Activated CD4-positive, alpha-beta T cell treated with anti-CD3 and anti-CD28 coated beads, Interleukin-2, amount 10 ng/mL, durations not matched to agents 24 days and 14 days (primary cell): ENCODE results near the gene WDR70. TPM values are rescaled to one million over a fixed set of nuclear protein-coding genes. Genes with fewer than 3 reads are reported as not detected.

Experiments used
- DNase-seq: peaks from one replicate; pipeline ENCODE4 v3.0.0; 2022
- H3K27ac Mint-ChIP-seq: one replicate; pipeline ENCODE4 v1.8.0; 2022; ENCODE audit warnings: mild to moderate bottlenecking, mixed read lengths
- H3K27me3 Mint-ChIP-seq: one replicate; pipeline ENCODE4 v1.8.0; 2022; ENCODE audit warnings: mixed read lengths
- H3K36me3 Mint-ChIP-seq: one replicate; pipeline ENCODE4 v1.8.0; 2022; ENCODE audit warnings: low read depth, mild to moderate bottlenecking, mixed read lengths
- H3K4me1 Mint-ChIP-seq: one replicate; pipeline ENCODE4 v1.8.0; 2021; ENCODE audit warnings: mixed read lengths
- H3K4me3 Mint-ChIP-seq: one replicate; pipeline ENCODE4 v1.8.0; 2022; ENCODE audit warnings: mild to moderate bottlenecking, moderate library complexity, mixed read lengths
- H3K9me3 Mint-ChIP-seq: one replicate; pipeline ENCODE4 v1.8.0; 2021; ENCODE audit warnings: mixed read lengths
- intact Hi-C: fragments of 100-400 bp; cut with micrococcal nuclease; formaldehyde crosslinking; loops from one replicate; pipeline ENCODE4 v1.15.1; 2023
- total RNA-seq: library from RNA; stranded (reverse); gene quantifications from 2 replicates; pipeline ENCODE4 v1.2.3, GENCODE V29; 2022

WDR70 gene
- total RNA-seq, 1 donor from 2014 or later = 48.9 TPM

- H3K4me3 Mint-ChIP-seq = no peak overlapping the region
These were observed 173.9 kb downstream of the WDR70 start for GRCh38 chr5:37552770-37553719.

GRCh38 chr5:37553720-37554404 lies 174.7 kb downstream of the WDR70 start:
- Mint-ChIP-seq H3K9me3 (peaks cover 8% of the 10 kb centered on the region), H3K36me3 (peaks cover 2% of the 10 kb centered on the region), H3K4me1 (peaks cover 4% of the 10 kb centered on the region), H3K27ac (no peak overlapping the region), H3K4me3 (no peak overlapping the region), H3K27me3 (no peaks in the 10 kb centered on the region)
- intact Hi-C loops = no loop called here
- DNase-seq = no peak

More at GRCh38 chr5:37552770-37553719, 173.9 kb downstream of the WDR70 start:
- Mint-ChIP-seq H3K36me3 (peaks cover 2% of the 10 kb centered on the region), H3K27me3 (no peaks in the 10 kb centered on the region), H3K27ac (no peak overlapping the region), H3K4me1 (peaks cover 4% of the 10 kb centered on the region), H3K9me3 (peaks cover 12% of the 10 kb centered on the region)
- DNase-seq = no peak
- intact Hi-C loops = no loop called here

- peaks cover 2% of the 10 kb centered on the region for H3K36me3 Mint-ChIP-seq
- H3K4me3 Mint-ChIP-seq = no peak overlapping the region
- intact Hi-C loops = no loop called here
- H3K9me3 Mint-ChIP-seq = peaks cover 6% of the 10 kb centered on the region
- no peak for DNase-seq
- H3K27ac Mint-ChIP-seq = no peak overlapping the region
- H3K4me1 Mint-ChIP-seq = peaks cover 4% of the 10 kb centered on the region
- no peaks in the 10 kb centered on the region for H3K27me3 Mint-ChIP-seq
These were observed 175.3 kb downstream of the WDR70 start for GRCh38 chr5:37554405-37554739.

- H3K4me3 Mint-ChIP-seq = no peak overlapping the region
These were observed 175.8 kb downstream of the WDR70 start for GRCh38 chr5:37554938-37555337.

DNA sequence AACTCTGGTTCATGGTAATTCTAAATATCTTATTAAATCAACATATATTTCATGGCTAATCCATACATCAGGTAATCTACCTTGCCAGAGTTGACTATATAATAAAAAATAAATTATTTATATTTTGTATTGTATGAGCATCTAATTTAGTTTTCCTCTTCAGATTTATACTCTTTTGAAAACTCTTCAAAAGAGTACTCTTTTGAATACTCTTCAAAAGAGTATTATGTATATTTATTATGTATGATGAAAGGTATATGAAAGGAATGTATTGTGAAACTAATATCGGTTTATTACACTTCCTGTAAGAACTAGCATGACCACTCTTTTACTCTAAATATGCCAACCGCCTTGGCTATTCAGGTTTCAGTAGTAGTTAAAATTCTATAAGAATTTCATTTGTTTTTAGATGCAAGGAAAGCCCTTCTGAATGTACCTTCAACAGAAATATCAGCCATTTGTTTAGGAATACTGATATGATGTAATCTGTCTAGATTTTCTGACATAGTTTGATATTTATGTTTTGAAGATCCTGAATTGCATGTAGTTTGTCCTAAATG lies 178.7 kb downstream of the WDR70 start:
- no peak for DNase-seq
- H3K27me3 Mint-ChIP-seq = no peaks in the 10 kb centered on the region
- H3K36me3 Mint-ChIP-seq = peaks cover 2% of the 10 kb centered on the region
- H3K4me1 Mint-ChIP-seq = no peaks in the 10 kb centered on the region
- peaks cover 3% of the 10 kb centered on the region for H3K9me3 Mint-ChIP-seq
- no peak overlapping the region for H3K27ac Mint-ChIP-seq
- intact Hi-C loops = no loop called here
- no peak overlapping the region for H3K4me3 Mint-ChIP-seq

More at GRCh38 chr5:37554938-37555337, 175.8 kb downstream of the WDR70 start:
- DNase-seq = no peak
- Mint-ChIP-seq H3K27ac (no peak overlapping the region), H3K36me3 (peaks cover 2% of the 10 kb centered on the region), H3K4me1 (peaks cover 4% of the 10 kb centered on the region), H3K9me3 (peaks cover 6% of the 10 kb centered on the region), H3K27me3 (no peaks in the 10 kb centered on the region)
- intact Hi-C loops = loop anchor here (1.0 kb wide), 1 partner anchor 142 kb away; no protein-coding TSS in a partner anchor

DNA sequence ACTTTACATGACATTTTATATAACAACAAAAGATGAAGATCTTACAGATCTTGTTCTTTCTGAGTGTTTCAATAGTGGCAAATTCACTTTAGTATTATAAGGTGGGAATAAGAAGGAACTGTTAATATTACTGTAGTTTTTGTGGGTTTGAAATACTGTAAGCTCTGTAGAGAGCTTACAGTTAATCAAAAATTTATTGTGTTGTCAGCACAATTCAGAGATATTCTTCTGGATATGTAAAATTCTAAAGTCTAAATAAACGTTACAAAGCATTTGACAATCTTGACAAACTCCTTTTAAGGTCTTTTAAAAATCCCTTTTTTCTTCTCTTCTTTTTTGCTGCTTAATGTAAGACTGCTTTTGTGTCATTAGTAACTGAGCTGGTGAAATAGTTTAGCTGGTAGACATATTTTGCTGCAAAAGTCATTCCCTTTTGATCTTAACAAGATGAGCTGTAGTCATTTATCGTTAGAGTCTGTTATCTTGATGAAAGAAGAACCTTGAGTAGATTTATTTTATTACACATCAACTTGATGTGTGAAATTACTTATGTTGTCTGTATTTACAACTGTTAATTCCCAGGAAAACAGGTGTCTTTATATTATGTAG lies 186.0 kb downstream of the WDR70 start:
- intact Hi-C loops = no loop called here
- H3K4me3 Mint-ChIP-seq = no peak overlapping the region
- H3K9me3 Mint-ChIP-seq = no peaks in the 10 kb centered on the region
- no peak for DNase-seq
- H3K36me3 Mint-ChIP-seq = no peaks in the 10 kb centered on the region
- no peaks in the 10 kb centered on the region for H3K27me3 Mint-ChIP-seq
- no peaks in the 10 kb centered on the region for H3K4me1 Mint-ChIP-seq
- H3K27ac Mint-ChIP-seq = no peak overlapping the region

- no peaks in the 10 kb centered on the region for H3K4me1 Mint-ChIP-seq
- intact Hi-C loops = no loop called here
- H3K9me3 Mint-ChIP-seq = no peaks in the 10 kb centered on the region
- H3K4me3 Mint-ChIP-seq = no peak overlapping the region
- no peaks in the 10 kb centered on the region for H3K27me3 Mint-ChIP-seq
- no peaks in the 10 kb centered on the region for H3K36me3 Mint-ChIP-seq
- DNase-seq = no peak
- H3K27ac Mint-ChIP-seq = no peak overlapping the region
These were observed 188.4 kb downstream of the WDR70 start for GRCh38 chr5:37567566-37567965.

DNA sequence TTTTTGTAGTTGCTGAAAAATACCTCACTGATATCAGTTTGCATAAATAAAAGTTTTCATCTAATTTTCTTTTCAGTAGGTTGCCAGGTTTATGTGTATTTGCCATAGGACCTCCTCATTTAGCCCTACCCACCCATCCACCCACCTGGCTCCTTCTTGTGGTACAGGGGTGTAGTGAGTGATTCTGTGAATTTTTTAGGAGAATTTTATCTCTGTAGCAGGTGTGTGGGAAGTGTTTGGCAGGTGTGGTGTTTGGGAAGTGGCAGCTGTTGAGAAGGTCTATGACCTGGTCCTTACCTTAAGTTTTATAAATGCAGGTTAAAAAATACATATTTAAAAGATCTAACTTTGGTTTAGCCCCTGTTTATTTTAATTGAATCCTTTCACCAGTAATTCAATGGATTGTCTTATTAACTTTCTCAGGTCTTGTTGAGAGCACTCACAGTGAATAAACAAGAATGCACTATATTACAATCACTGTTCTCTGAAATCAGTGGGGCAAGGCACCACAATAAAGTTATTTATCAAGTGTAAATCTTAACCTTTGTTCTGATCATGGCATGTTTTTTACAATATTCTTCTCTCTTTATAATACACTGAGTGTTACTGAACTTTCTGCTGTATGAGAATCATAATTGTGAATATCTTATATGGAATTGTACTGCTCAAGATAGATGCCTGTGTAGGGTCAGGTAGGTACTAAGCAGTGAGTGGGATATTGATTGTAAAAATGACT lies 189.1 kb downstream of the WDR70 start:
- Mint-ChIP-seq H3K36me3 (no peaks in the 10 kb centered on the region), H3K9me3 (no peaks in the 10 kb centered on the region), H3K4me3 (no peak overlapping the region), H3K27me3 (no peaks in the 10 kb centered on the region), H3K4me1 (no peaks in the 10 kb centered on the region), H3K27ac (no peak overlapping the region)
- intact Hi-C loops = no loop called here
- no peak for DNase-seq

- H3K27ac Mint-ChIP-seq = no peak overlapping the region
- no peak for DNase-seq
- H3K9me3 Mint-ChIP-seq = peaks cover 3% of the 10 kb centered on the region
- H3K27me3 Mint-ChIP-seq = no peaks in the 10 kb centered on the region
- H3K4me1 Mint-ChIP-seq = no peaks in the 10 kb centered on the region
- intact Hi-C loops = no loop called here
- H3K36me3 Mint-ChIP-seq = no peaks in the 10 kb centered on the region
- no peak overlapping the region for H3K4me3 Mint-ChIP-seq
These were observed 189.8 kb downstream of the WDR70 start for GRCh38 chr5:37568893-37569292.

- Mint-ChIP-seq H3K36me3 (peaks cover 1% of the 10 kb centered on the region), H3K4me1 (no peaks in the 10 kb centered on the region), H3K9me3 (peaks cover 5% of the 10 kb centered on the region), H3K27me3 (no peaks in the 10 kb centered on the region), H3K4me3 (no peak overlapping the region), H3K27ac (no peak overlapping the region)
- no peak for DNase-seq
- intact Hi-C loops = no loop called here
These were observed 190.3 kb downstream of the WDR70 start for GRCh38 chr5:37569466-37569865.

- Mint-ChIP-seq H3K9me3 (peaks cover 8% of the 10 kb centered on the region), H3K27me3 (no peaks in the 10 kb centered on the region), H3K27ac (no peak overlapping the region), H3K36me3 (peaks cover 5% of the 10 kb centered on the region), H3K4me3 (no peak overlapping the region), H3K4me1 (no peaks in the 10 kb centered on the region)
- no peak for DNase-seq
- intact Hi-C loops = no loop called here
These were observed 191.5 kb downstream of the WDR70 start for GRCh38 chr5:37570597-37570996.

DNA sequence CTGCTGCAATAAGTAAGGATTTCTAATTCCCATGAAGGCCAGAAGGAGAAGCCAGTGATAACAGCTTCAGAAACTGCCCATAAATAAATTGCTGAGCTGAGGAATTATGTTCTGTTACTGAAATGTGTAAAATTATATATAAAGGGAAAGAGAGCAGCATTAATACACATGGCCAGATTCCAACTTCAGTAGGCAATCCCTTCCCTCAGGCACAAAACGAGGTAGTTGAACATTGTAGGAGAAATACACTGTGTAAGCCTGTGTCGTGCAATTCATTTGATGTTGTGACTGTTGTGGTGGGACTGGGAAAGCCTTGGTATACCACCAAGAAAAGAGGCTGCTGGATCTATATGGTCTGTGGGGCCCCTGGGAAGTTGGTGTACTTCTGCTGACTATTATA lies 192.9 kb downstream of the WDR70 start:
- H3K4me3 Mint-ChIP-seq = no peak overlapping the region

More for the DNA sequence above, 192.9 kb downstream of the WDR70 start:
- H3K27ac Mint-ChIP-seq = no peak overlapping the region
- peaks cover 8% of the 10 kb centered on the region for H3K9me3 Mint-ChIP-seq
- H3K4me1 Mint-ChIP-seq = peaks cover 2% of the 10 kb centered on the region
- intact Hi-C loops = no loop called here
- H3K27me3 Mint-ChIP-seq = no peaks in the 10 kb centered on the region
- no peak for DNase-seq
- H3K36me3 Mint-ChIP-seq = peaks cover 5% of the 10 kb centered on the region
